ENCODE results near the gene FREM1.

- TF ChIP-seq CTCF (IDR thresholded peaks at IDR 0.05 in 4 of 5, conservative IDR thresholded peaks at IDR 0.05 in 1 of 5) (no peak), POLR2A (IDR thresholded peaks at IDR 0.05) (no peak)
Measured at GRCh38 chr9:14752871-14753270, 157.4 kb downstream of the FREM1 start.
